ENCODE data around the gene SCLY.

GRCh38 chr2:238123991-238124470 lies 63.2 kb downstream of the SCLY start:
- TF ChIP-seq GATA3 (IDR thresholded peaks at IDR 0.05; ENCODE audit: low read depth, low read length), result no peak
- no peak for TF ChIP-seq GATA2 (IDR thresholded peaks at IDR 0.05; ENCODE audit: low read depth, low read length)

All from SH-SY5Y (cell line).